ENCODE data around the gene QRSL1. TPM values are rescaled to one million over a fixed set of nuclear protein-coding genes. Genes with fewer than 3 reads are reported as not detected.
A peak's percentile ranks its signal among the peaks of the same experiment; 100 is the strongest.

The QRSL1 gene
- total RNA-seq, 1 experiment from 2014 or later = 19.5 TPM

- no peak overlapping the region for H2BK15ac ChIP-seq (ENCODE audit: low read depth, low read length)
- no peak overlapping the region for H3K14ac ChIP-seq (ENCODE audit: insufficient read depth, low read length)
- H4K91ac ChIP-seq (ENCODE audit: insufficient read length, low read depth, low read length) = no peak overlapping the region
- no CpG with 5 or more reads among the region's 1 CpG for WGBS (ENCODE audit: extremely low coverage, insufficient read length, low lambda C conversion rate)
- no peak overlapping the region for H3T11ph ChIP-seq (ENCODE audit: low read length)
- no peak overlapping the region for H2BK5ac ChIP-seq (ENCODE audit: insufficient read length, low read length)
- H2AK5ac ChIP-seq (ENCODE audit: insufficient read length, low read length) = no peak overlapping the region
- no peak overlapping the region for H3K9ac ChIP-seq (ENCODE audit: extremely low read depth, insufficient read length, low read length)
- H3K79me1 ChIP-seq (ENCODE audit: insufficient read depth, low read depth, low read length, poor library complexity, severe bottlenecking) = no peaks in the 10 kb centered on the region
- H3K27me3 Mint-ChIP-seq (ENCODE audit: low read depth) = no peaks in the 10 kb centered on the region; the same call in 1 of the 2 replicates
- peak overlapping the region in 1 of 3 experiments; percentile 45; a peak in 1 of 7 replicates for H3K27ac Mint-ChIP-seq
- no peak overlapping the region for H3K56ac ChIP-seq (ENCODE audit: insufficient read length, low read depth, low read length)
- no peak overlapping the region for H3K4me2 ChIP-seq (ENCODE audit: insufficient read depth, insufficient read length, low read length)
- no peak overlapping the region for H3K27ac ChIP-seq (ENCODE audit: insufficient read length, low read depth, low read length)
- no peak for DNase-seq
- H3K9me3 Mint-ChIP-seq = peaks cover 14 to 18% of the 10 kb centered on the region in 2 experiments
- H4K5ac ChIP-seq (ENCODE audit: insufficient read length, low read depth, low read length) = no peak overlapping the region
- no peaks in the 10 kb centered on the region for H3K27me3 ChIP-seq (ENCODE audit: insufficient read depth, low read length)
- H3K18ac ChIP-seq (ENCODE audit: insufficient read length, low read depth, low read length) = no peak overlapping the region
- H3K4me1 Mint-ChIP-seq = peaks cover 37 to 41% of the 10 kb centered on the region in 2 experiments
- no peaks in the 10 kb centered on the region for H3K23me2 ChIP-seq (ENCODE audit: insufficient read length, low read depth, low read length, poor library complexity, severe bottlenecking)
- no peak overlapping the region for H2BK12ac ChIP-seq (ENCODE audit: insufficient read length, low read depth, low read length)
- TF ChIP-seq CTCF (conservative IDR thresholded peaks at IDR 0.05) = no peak
- no peak overlapping the region for H4K8ac ChIP-seq (replicated peaks; ENCODE audit: insufficient read length, low read depth, low read length)
- H3K23ac ChIP-seq (ENCODE audit: insufficient read length, low read depth, low read length) = no peak overlapping the region
- no peaks in the 10 kb centered on the region for H4K20me1 ChIP-seq (ENCODE audit: control insufficient read depth, insufficient read depth, insufficient read length)
- no peak overlapping the region for H2BK120ac ChIP-seq (ENCODE audit: low read depth, low read length, poor library complexity, severe bottlenecking)
- peaks cover 7% of the 10 kb centered on the region for H3K9me3 ChIP-seq (ENCODE audit: control insufficient read depth, low read depth, low read length)
- no peak overlapping the region for H3K4me3 Mint-ChIP-seq
- H3K36me3 Mint-ChIP-seq (ENCODE audit: insufficient read depth in 1 of 3, low read depth in 3 of 3) = peaks cover 21 to 44% (median 36%) of the 10 kb centered on the region in 3 experiments
- H3K79me2 ChIP-seq (ENCODE audit: insufficient read depth, low read length) = no peaks in the 10 kb centered on the region
- no peak overlapping the region for H3K4ac ChIP-seq (ENCODE audit: low read depth, low read length)
- H2AFZ ChIP-seq (ENCODE audit: low read length) = no peak overlapping the region
- H2BK20ac ChIP-seq (ENCODE audit: low read depth, low read length, poor library complexity, severe bottlenecking) = no peak overlapping the region
- H3K4me1 ChIP-seq (ENCODE audit: insufficient read depth, low read length) = peaks cover 8% of the 10 kb centered on the region; the same call in 1 of the 2 replicates
Measured at GRCh38 chr6:106619223-106619622, 10.2 kb upstream of the QRSL1 start.

Data from H9 (cell line).